GM19397 (cell line): ENCODE measurements around the gene ATF2.
"Not testable (repeated sequence)": the region's sequence is repeated elsewhere in the genome, so short reads cannot be mapped to it uniquely, and the experiment has no call there.

Source experiments
- ATAC-seq: cut with Tn5 transposase; IDR thresholded peaks from one replicate; pipeline ENCODE4 v1.9.1; 2021; ENCODE audit warnings: mild to moderate bottlenecking, moderate library complexity; ENCODE audit not compliant: unreplicated experiment

ATF2 gene

GRCh38 chr2:175167076-175167791, 769 bp downstream of the ATF2 start:
- peak; percentile 0 for ATAC-seq

GRCh38 chr2:175166216-175166824, 1.7 kb downstream of the ATF2 start:
- ATAC-seq: no peak

GRCh38 chr2:175164235-175164634, 3.8 kb downstream of the ATF2 start:
- ATAC-seq: no peak

- no peak for ATAC-seq
Observed at GRCh38 chr2:175158894-175159293, 9.1 kb downstream of the ATF2 start.

- ATAC-seq: no peak
Observed at GRCh38 chr2:175156534-175156933, 11.5 kb downstream of the ATF2 start.

- no peak for ATAC-seq
Observed at GRCh38 chr2:175154661-175155082, 13.3 kb downstream of the ATF2 start.

GRCh38 chr2:175152242-175152641, 15.8 kb downstream of the ATF2 start:
- peak; percentile 75 for ATAC-seq

GRCh38 chr2:175151791-175152190, 16.2 kb downstream of the ATF2 start:
- ATAC-seq: no peak

- ATAC-seq: no peak
Observed at GRCh38 chr2:175147186-175147585, 20.8 kb downstream of the ATF2 start.

GRCh38 chr2:175143678-175144077, 24.3 kb downstream of the ATF2 start:
- no peak for ATAC-seq

GRCh38 chr2:175143191-175143590, 24.8 kb downstream of the ATF2 start:
- no peak for ATAC-seq

- ATAC-seq: no peak
Observed at GRCh38 chr2:175140332-175140731, 27.7 kb downstream of the ATF2 start.

GRCh38 chr2:175137793-175138192, 30.2 kb downstream of the ATF2 start:
- ATAC-seq: no peak

GRCh38 chr2:175136334-175137215, 31.4 kb downstream of the ATF2 start:
- no peak for ATAC-seq

GRCh38 chr2:175135862-175136261, 32.1 kb downstream of the ATF2 start:
- ATAC-seq: no peak

GRCh38 chr2:175135177-175135576, 32.8 kb downstream of the ATF2 start:
- ATAC-seq: no peak

GRCh38 chr2:175131252-175131651, 36.8 kb downstream of the ATF2 start:
- no peak for ATAC-seq

GRCh38 chr2:175126661-175127060, 41.3 kb downstream of the ATF2 start:
- no peak for ATAC-seq

- ATAC-seq: no peak
Observed at GRCh38 chr2:175123254-175123653, 44.7 kb downstream of the ATF2 start.

GRCh38 chr2:175111200-175111657, 56.8 kb downstream of the ATF2 start:
- ATAC-seq: no peak

GRCh38 chr2:175108091-175108490, 59.9 kb downstream of the ATF2 start:
- not testable (repeated sequence) for ATAC-seq

- no peak for ATAC-seq
Observed at GRCh38 chr2:175107146-175107545, 60.9 kb downstream of the ATF2 start.
